Prostate gland (tissue), 2 donors: ENCODE data around the gene SHISA6. TPM values are rescaled to one million over a fixed set of nuclear protein-coding genes. Genes with fewer than 3 reads are reported as not detected.

Experiments used
- DNase-seq: peaks from one replicate; pipeline ENCODE4 v3.0.0-alpha.2; 2019; ENCODE audit warnings: low spot score
- H3K27ac ChIP-seq, 2 donors: fragments of 200-600 bp; sonication (generic); 2 replicates each; pipeline ENCODE4 v1.5.1; 2017 to 2019
- H3K27me3 ChIP-seq: fragments of 200-600 bp; sonication (generic); replicated peaks from 2 replicates; pipeline ENCODE4 v1.5.1; 2019; ENCODE audit not compliant: insufficient read depth
- H3K36me3 ChIP-seq, 2 donors: fragments of 200-600 bp; sonication (generic); 1 replicate in 1 of 2; 2 replicates in 1 of 2; pipeline versions ENCODE4 v1.5.1 to v1.8.1; 2017 to 2019
- H3K4me1 ChIP-seq: fragments of 200-600 bp; sonication (generic); replicated peaks from 2 replicates; pipeline ENCODE4 v1.5.1; 2019
- H3K4me3 ChIP-seq, 2 donors: fragments of 200-600 bp; sonication (generic); 2 replicates each; pipeline ENCODE4 v1.5.1; 2017 to 2019
- H3K9me3 ChIP-seq: fragments of 200-600 bp; sonication (generic); 2 replicates; pipeline ENCODE4 v1.5.1; 2017
- POLR2A ChIP-seq: fragments of 450-650 bp; IDR thresholded peaks from one replicate; pipeline ENCODE4 v1.6.1; 2016; ENCODE audit warnings: antibody characterized with exemption, mild to moderate bottlenecking
- POLR2AphosphoS5 ChIP-seq: sonication (generic); formaldehyde crosslinking; IDR thresholded peaks from one replicate; pipeline ENCODE4 v1.6.1; 2017; ENCODE audit warnings: antibody characterized with exemption
- WGBS: methylation state at CpG from one replicate; pipeline ENCODE4 v1.1.5; 2018; 5-methylcytosine and 5-hydroxymethylcytosine counted together
- intact Hi-C: fragments of 100-400 bp; cut with DNase I; formaldehyde crosslinking; loops from one replicate; pipeline ENCODE4 v1.14.2; 2022
- total RNA-seq, 2 donors: library from RNA; depleted of rRNA; stranded (reverse); fragments of >200 nt; gene quantifications; one replicate each; pipeline ENCODE4 v1.1.0, GENCODE V29; 2016
- TF ChIP-seq, protein P1 (sequence below), 4 experiments: fragments of 200-600 bp in 2 of 4; fragments of 450-650 bp in 2 of 4; sonication (generic) in 2 of 4; IDR thresholded peaks; 1 replicate in 3 of 4; 2 replicates in 1 of 4; pipeline ENCODE4 v1.5.1; 2016 to 2019; ENCODE audit warnings: antibody characterized with exemption in 4 of 4, mild to moderate bottlenecking in 2 of 4, moderate library complexity in 2 of 4

SHISA6 gene
- total RNA-seq, 2 donors from 2014 or later, result 9.0 to 10.6 TPM

- Histone ChIP-seq H3K27ac (no peak overlapping the region), H3K9me3 (no peaks in the 10 kb centered on the region), H3K36me3 (no peaks in the 10 kb centered on the region), H3K4me1 (no peaks in the 10 kb centered on the region), H3K4me3 (no peak overlapping the region), H3K27me3 (no peaks in the 10 kb centered on the region)
- intact Hi-C loops, result no loop called here
- 67% methylated on average over 11 of the region's 11 CpGs for WGBS
- TF ChIP-seq, protein P1, sequence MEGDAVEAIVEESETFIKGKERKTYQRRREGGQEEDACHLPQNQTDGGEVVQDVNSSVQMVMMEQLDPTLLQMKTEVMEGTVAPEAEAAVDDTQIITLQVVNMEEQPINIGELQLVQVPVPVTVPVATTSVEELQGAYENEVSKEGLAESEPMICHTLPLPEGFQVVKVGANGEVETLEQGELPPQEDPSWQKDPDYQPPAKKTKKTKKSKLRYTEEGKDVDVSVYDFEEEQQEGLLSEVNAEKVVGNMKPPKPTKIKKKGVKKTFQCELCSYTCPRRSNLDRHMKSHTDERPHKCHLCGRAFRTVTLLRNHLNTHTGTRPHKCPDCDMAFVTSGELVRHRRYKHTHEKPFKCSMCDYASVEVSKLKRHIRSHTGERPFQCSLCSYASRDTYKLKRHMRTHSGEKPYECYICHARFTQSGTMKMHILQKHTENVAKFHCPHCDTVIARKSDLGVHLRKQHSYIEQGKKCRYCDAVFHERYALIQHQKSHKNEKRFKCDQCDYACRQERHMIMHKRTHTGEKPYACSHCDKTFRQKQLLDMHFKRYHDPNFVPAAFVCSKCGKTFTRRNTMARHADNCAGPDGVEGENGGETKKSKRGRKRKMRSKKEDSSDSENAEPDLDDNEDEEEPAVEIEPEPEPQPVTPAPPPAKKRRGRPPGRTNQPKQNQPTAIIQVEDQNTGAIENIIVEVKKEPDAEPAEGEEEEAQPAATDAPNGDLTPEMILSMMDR (IDR thresholded peaks at IDR 0.05), result no peak
- peak; percentile 29 for TF ChIP-seq POLR2AphosphoS5
- TF ChIP-seq POLR2A, result no peak
- no peak for DNase-seq
Observed at GRCh38 chr17:11252146-11252545, 11.1 kb downstream of the SHISA6 start.

- no peaks in the 10 kb centered on the region for H3K36me3 ChIP-seq
- intact Hi-C loops, result no loop called here
- 60% methylated on average over 11 of the region's 11 CpGs for WGBS
- H3K9me3 ChIP-seq, result no peaks in the 10 kb centered on the region
- H3K27me3 ChIP-seq, result no peaks in the 10 kb centered on the region
- H3K27ac ChIP-seq, result no peak overlapping the region
- no peak for DNase-seq
- no peak for TF ChIP-seq POLR2AphosphoS5
- H3K4me1 ChIP-seq, result no peaks in the 10 kb centered on the region
- no peak overlapping the region for H3K4me3 ChIP-seq
Observed at GRCh38 chr17:11256877-11257276, 15.9 kb downstream of the SHISA6 start.

GRCh38 chr17:11264183-11264871 is 23.3 kb downstream of the SHISA6 start:
- TF ChIP-seq POLR2AphosphoS5, result no peak
- TF ChIP-seq POLR2A, result no peak
- TF ChIP-seq, protein P1 (IDR thresholded peaks at IDR 0.05), result peak in 1 of 4 experiments; percentile 9
- WGBS, result 98% methylated on average over 2 of the region's 2 CpGs
- DNase-seq, result no peak
- Histone ChIP-seq H3K27ac (no peak overlapping the region), H3K27me3 (no peaks in the 10 kb centered on the region), H3K4me3 (no peak overlapping the region), H3K9me3 (no peaks in the 10 kb centered on the region), H3K36me3 (no peaks in the 10 kb centered on the region), H3K4me1 (no peaks in the 10 kb centered on the region)
- intact Hi-C loops, result no loop called here

GRCh38 chr17:11267999-11268575 is 27.1 kb downstream of the SHISA6 start:
- H3K27me3 ChIP-seq, result no peaks in the 10 kb centered on the region
- H3K9me3 ChIP-seq, result no peaks in the 10 kb centered on the region
- intact Hi-C loops, result no loop called here
- no peaks in the 10 kb centered on the region for H3K36me3 ChIP-seq
- H3K4me1 ChIP-seq, result no peaks in the 10 kb centered on the region
- no peak for DNase-seq
- H3K27ac ChIP-seq, result no peak overlapping the region
- TF ChIP-seq POLR2AphosphoS5 (no peak), POLR2A (no peak)
- TF ChIP-seq, protein P1 (IDR thresholded peaks at IDR 0.05), result no peak
- 93% methylated on average over 1 of the region's 1 CpG for WGBS
- H3K4me3 ChIP-seq, result no peak overlapping the region

DNA sequence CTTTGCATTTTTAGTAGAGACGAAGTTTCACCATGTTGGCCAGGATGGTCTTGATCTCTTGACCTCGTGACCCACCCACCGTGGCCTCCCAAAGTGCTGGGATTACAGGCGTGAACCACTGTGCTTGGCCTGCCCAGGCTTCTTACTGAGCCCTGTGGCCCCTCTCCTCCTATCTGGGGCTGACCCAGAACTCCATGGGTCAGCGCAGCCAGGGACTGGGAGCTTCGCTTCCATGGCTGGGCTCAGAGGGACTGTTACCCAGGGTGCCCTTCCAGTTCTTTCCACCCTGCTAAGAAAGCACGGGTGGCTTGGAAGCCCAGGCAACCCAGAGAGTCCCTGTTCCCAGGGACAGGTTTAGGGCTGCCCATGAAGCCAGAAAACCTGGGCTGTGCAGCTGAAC is 28.2 kb downstream of the SHISA6 start:
- Histone ChIP-seq H3K4me1 (peaks cover under 1% of the 10 kb centered on the region), H3K27ac (no peak overlapping the region), H3K27me3 (no peaks in the 10 kb centered on the region), H3K9me3 (no peaks in the 10 kb centered on the region), H3K36me3 (no peaks in the 10 kb centered on the region), H3K4me3 (no peak overlapping the region)
- no peak for TF ChIP-seq POLR2AphosphoS5
- TF ChIP-seq, protein P1 (IDR thresholded peaks at IDR 0.05), result no peak
- TF ChIP-seq POLR2A, result no peak
- DNase-seq, result no peak
- intact Hi-C loops, result no loop called here
- WGBS, result 92% methylated on average over 7 of the region's 7 CpGs
